Type B pancreatic cell (in vitro differentiated cells): ENCODE data around the gene PRR33. TPM values are rescaled to one million over a fixed set of nuclear protein-coding genes. Genes with fewer than 3 reads are reported as not detected.

Experiments
- DNase-seq: peaks from one replicate; pipeline ENCODE4 v3.0.0; 2021; ENCODE audit warnings: mixed read lengths; ENCODE audit not compliant: unreplicated experiment; ENCODE audit errors: extremely low spot score
- H3K27ac Mint-ChIP-seq: 2 replicates; pipeline ENCODE4 v1.8.0; 2021; ENCODE audit warnings: mild to moderate bottlenecking, mixed read lengths
- H3K27me3 Mint-ChIP-seq: 2 replicates; pipeline ENCODE4 v1.8.0; 2021; ENCODE audit warnings: mixed read lengths
- H3K36me3 Mint-ChIP-seq: 2 replicates; pipeline ENCODE4 v1.8.0; 2021; ENCODE audit warnings: mixed read lengths
- H3K4me1 Mint-ChIP-seq: one replicate; pipeline ENCODE4 v1.8.0; 2021; ENCODE audit warnings: mixed read lengths; ENCODE audit not compliant: unreplicated experiment
- H3K4me3 Mint-ChIP-seq: 2 replicates; pipeline ENCODE4 v1.8.0; 2021; ENCODE audit warnings: mild to moderate bottlenecking, mixed read lengths
- H3K9me3 Mint-ChIP-seq: 2 replicates; pipeline ENCODE4 v1.8.0; 2021; ENCODE audit warnings: mixed read lengths
- CTCF ChIP-seq: fragments of 200-600 bp; sonication (generic); conservative IDR thresholded peaks from 2 replicates; pipeline ENCODE4 v1.5.0; 2021; ENCODE audit warnings: antibody characterized with exemption, mild to moderate bottlenecking
- total RNA-seq: library from RNA; stranded (reverse); gene quantifications from 2 replicates; pipeline ENCODE4 v1.2.1, GENCODE V29; 2021; ENCODE audit warnings: low replicate concordance

Gene PRR33
- total RNA-seq, 1 donor from 2014 or later: not detected

GRCh38 chr11:1861435-1862411, 30.0 kb downstream of the PRR33 start:
- Mint-ChIP-seq H3K27ac (no peak overlapping the region), H3K4me3 (no peak overlapping the region), H3K4me1 (no peaks in the 10 kb centered on the region), H3K9me3 (no peaks in the 10 kb centered on the region), H3K27me3 (no peaks in the 10 kb centered on the region), H3K36me3 (no peaks in the 10 kb centered on the region)
- TF ChIP-seq CTCF: no peak
- DNase-seq: no peak

- H3K4me3 Mint-ChIP-seq: no peak overlapping the region
- H3K9me3 Mint-ChIP-seq: no peaks in the 10 kb centered on the region
- no peaks in the 10 kb centered on the region for H3K36me3 Mint-ChIP-seq
- no peaks in the 10 kb centered on the region for H3K27me3 Mint-ChIP-seq
- no peak overlapping the region for H3K27ac Mint-ChIP-seq
- H3K4me1 Mint-ChIP-seq: no peaks in the 10 kb centered on the region
- no peak for TF ChIP-seq CTCF
- no peak for DNase-seq
Observed at GRCh38 chr11:1860108-1860507, 31.6 kb downstream of the PRR33 start.

GRCh38 chr11:1859004-1859403, 32.7 kb downstream of the PRR33 start:
- Mint-ChIP-seq H3K36me3 (no peaks in the 10 kb centered on the region), H3K4me3 (no peak overlapping the region), H3K4me1 (no peaks in the 10 kb centered on the region), H3K27ac (no peak overlapping the region), H3K9me3 (no peaks in the 10 kb centered on the region), H3K27me3 (no peaks in the 10 kb centered on the region)
- no peak for DNase-seq
- no peak for TF ChIP-seq CTCF

GRCh38 chr11:1858576-1858975, 33.1 kb downstream of the PRR33 start:
- H3K36me3 Mint-ChIP-seq: no peaks in the 10 kb centered on the region
- no peak for TF ChIP-seq CTCF
- no peaks in the 10 kb centered on the region for H3K4me1 Mint-ChIP-seq
- H3K27ac Mint-ChIP-seq: no peak overlapping the region
- H3K27me3 Mint-ChIP-seq: no peaks in the 10 kb centered on the region
- no peaks in the 10 kb centered on the region for H3K9me3 Mint-ChIP-seq
- no peak overlapping the region for H3K4me3 Mint-ChIP-seq
- no peak for DNase-seq

GRCh38 chr11:1858154-1858553, 33.5 kb downstream of the PRR33 start:
- Mint-ChIP-seq H3K36me3 (no peaks in the 10 kb centered on the region), H3K4me3 (no peak overlapping the region), H3K27ac (no peak overlapping the region), H3K27me3 (no peaks in the 10 kb centered on the region), H3K4me1 (no peaks in the 10 kb centered on the region), H3K9me3 (no peaks in the 10 kb centered on the region)
- TF ChIP-seq CTCF: no peak
- DNase-seq: no peak
